Caco-2 (cell line): Measurements from ENCODE around the gene HINT3. TPM values are rescaled to one million over a fixed set of nuclear protein-coding genes. Genes with fewer than 3 reads are reported as not detected.

Experiments
- BruUV-seq: library from RNA; stranded (reverse); fragments of 400-500 nt; replicated peaks from 2 replicates; lab custom pipeline; 2021; lab: Mats Ljungman, UMichigan
- CTCF ChIA-PET: fragments of 300-600 bp; sonication (Branson Sonifier 250); formaldehyde crosslinking; loops from one replicate; lab custom pipeline; 2022; ENCODE audit warnings: antibody characterized with exemption; lab: Charles Lee
- POLR2A ChIA-PET: fragments of 300-600 bp; sonication (Branson Sonifier 250); formaldehyde crosslinking; loops from one replicate; lab custom pipeline; 2022; ENCODE audit warnings: antibody characterized with exemption; lab: Charles Lee
- DNase-seq, 2 experiments: peaks; one replicate each; pipeline versions ENCODE4 v3.0.0 to v3.0.0-alpha.2; 2020 to 2022
- H3K27me3 ChIP-seq: replicated peaks from 2 replicates; pipeline ENCODE4 v1.6.0; 2011; ENCODE audit warnings: low read length; ENCODE audit not compliant: control insufficient read depth, insufficient read depth
- H3K36me3 ChIP-seq: 2 replicates; pipeline ENCODE4 v1.5.1; 2011; ENCODE audit warnings: low read length; ENCODE audit not compliant: control insufficient read depth, insufficient read depth
- H3K4me1 ChIP-seq: fragments of 250-450 bp; sonication (Bioruptor Pico); 2 replicates; pipeline ENCODE4 v1.5.1; 2020; ENCODE audit warnings: mild to moderate bottlenecking
- H3K4me3 ChIP-seq: 2 replicates; pipeline ENCODE4 v1.5.1; 2011; ENCODE audit warnings: low read depth, mild to moderate bottlenecking, control low read depth, low read length
- H3K9me3 ChIP-seq: fragments of 250-450 bp; sonication (Bioruptor Pico); 2 replicates; pipeline ENCODE4 v1.5.1; 2020; ENCODE audit warnings: mild to moderate bottlenecking, moderate library complexity
- H3K27ac Mint-ChIP-seq: one replicate; pipeline ENCODE4 v1.8.0; 2022; ENCODE audit warnings: mixed read lengths; ENCODE audit not compliant: unreplicated experiment
- H3K27me3 Mint-ChIP-seq: one replicate; pipeline ENCODE4 v1.8.0; 2022; ENCODE audit warnings: mixed read lengths; ENCODE audit not compliant: insufficient read depth, unreplicated experiment
- H3K36me3 Mint-ChIP-seq: one replicate; pipeline ENCODE4 v1.8.0; 2022; ENCODE audit warnings: mild to moderate bottlenecking, mixed read lengths; ENCODE audit not compliant: insufficient read depth, unreplicated experiment
- H3K4me1 Mint-ChIP-seq: one replicate; pipeline ENCODE4 v1.8.0; 2022; ENCODE audit warnings: low read depth, mixed read lengths; ENCODE audit not compliant: unreplicated experiment
- H3K4me3 Mint-ChIP-seq: one replicate; pipeline ENCODE4 v1.8.0; 2022; ENCODE audit warnings: mild to moderate bottlenecking, moderate library complexity, mixed read lengths; ENCODE audit not compliant: unreplicated experiment
- H3K9me3 Mint-ChIP-seq: one replicate; pipeline ENCODE4 v1.8.0; 2022; ENCODE audit warnings: mixed read lengths; ENCODE audit not compliant: unreplicated experiment
- intact Hi-C: fragments of 100-400 bp; cut with micrococcal nuclease; formaldehyde crosslinking; loops from one replicate; pipeline ENCODE4 v1.10.0; 2022; ENCODE audit not compliant: unreplicated experiment
- total RNA-seq: library from RNA; stranded (reverse); gene quantifications from 2 replicates; pipeline ENCODE4 v1.2.3, GENCODE V29; 2022
- TF ChIP-seq, protein P1 (sequence below), 2 experiments: fragments of 200-600 bp in 1 of 2; IDR thresholded peaks; 1 replicate in 1 of 2; 2 replicates in 1 of 2; pipeline versions ENCODE4 v1.5.1 to v1.8.0; 2011 to 2022; ENCODE audit warnings: antibody characterized with exemption in 1 of 2, control low read depth in 1 of 2, inconsistent platforms in 1 of 2, low read depth in 1 of 2, low read length in 1 of 2, mild to moderate bottlenecking in 1 of 2, moderate library complexity in 1 of 2; ENCODE audit not compliant: insufficient read depth in 1 of 2, severe bottlenecking in 1 of 2, unreplicated experiment in 1 of 2

Gene HINT3
- total RNA-seq, 1 experiment from 2014 or later, result 24.6 TPM

DNA sequence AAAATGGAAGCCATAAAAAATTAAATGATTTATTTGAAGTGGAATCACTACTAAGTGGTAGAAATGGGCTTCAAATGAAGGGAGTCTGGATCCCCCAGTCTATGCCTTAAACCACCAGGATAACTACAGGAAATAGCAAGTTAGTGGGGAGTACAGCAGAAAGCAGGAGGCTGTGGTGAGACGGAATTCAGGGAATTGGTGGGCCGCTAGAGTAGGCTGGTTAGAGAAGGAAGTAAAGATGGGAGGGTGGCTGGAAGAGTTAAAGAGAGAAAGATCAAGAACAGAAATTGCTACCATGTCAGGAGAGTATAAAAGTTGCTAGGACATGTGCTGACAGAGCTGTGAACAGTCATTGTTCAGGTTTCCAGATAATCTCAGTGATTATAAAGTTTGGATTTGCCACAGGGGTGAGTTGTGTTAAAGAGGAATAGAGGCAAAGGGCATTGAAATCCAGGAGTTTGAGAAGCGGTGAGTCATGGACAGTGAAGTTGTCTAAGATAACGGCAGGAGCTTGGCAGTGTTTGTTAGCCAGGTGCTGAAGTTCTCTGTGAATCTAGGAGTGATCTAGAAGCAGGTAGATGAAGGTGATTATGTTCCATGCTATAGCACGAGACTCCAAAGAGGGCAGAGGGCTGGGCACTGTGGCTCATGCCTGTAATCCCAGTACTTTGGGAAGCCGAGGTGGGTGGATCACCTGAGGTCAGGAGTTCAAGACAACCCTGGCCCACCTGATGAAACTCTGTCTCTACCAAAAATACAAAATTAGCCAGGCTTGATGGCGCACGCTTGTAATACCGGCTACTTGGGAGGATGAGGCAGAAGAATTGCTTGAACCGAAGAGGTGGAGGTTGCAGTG, 13.7 kb upstream of the HINT3 start:
- Mint-ChIP-seq H3K4me3 (peak overlapping the region; percentile 27), H3K27me3 (no peaks in the 10 kb centered on the region), H3K9me3 (no peaks in the 10 kb centered on the region), H3K27ac (peak overlapping the region; percentile 55), H3K36me3 (no peaks in the 10 kb centered on the region), H3K4me1 (peaks cover 50% of the 10 kb centered on the region)
- Histone ChIP-seq H3K36me3 (no peaks in the 10 kb centered on the region), H3K4me1 (peaks cover 92% of the 10 kb centered on the region), H3K4me3 (no peak overlapping the region), H3K27me3 (no peaks in the 10 kb centered on the region), H3K9me3 (no peaks in the 10 kb centered on the region)
- DNase-seq, result peak; percentile 37 to 59
- intact Hi-C loops, result no loop called here
- TF ChIP-seq, protein P1, sequence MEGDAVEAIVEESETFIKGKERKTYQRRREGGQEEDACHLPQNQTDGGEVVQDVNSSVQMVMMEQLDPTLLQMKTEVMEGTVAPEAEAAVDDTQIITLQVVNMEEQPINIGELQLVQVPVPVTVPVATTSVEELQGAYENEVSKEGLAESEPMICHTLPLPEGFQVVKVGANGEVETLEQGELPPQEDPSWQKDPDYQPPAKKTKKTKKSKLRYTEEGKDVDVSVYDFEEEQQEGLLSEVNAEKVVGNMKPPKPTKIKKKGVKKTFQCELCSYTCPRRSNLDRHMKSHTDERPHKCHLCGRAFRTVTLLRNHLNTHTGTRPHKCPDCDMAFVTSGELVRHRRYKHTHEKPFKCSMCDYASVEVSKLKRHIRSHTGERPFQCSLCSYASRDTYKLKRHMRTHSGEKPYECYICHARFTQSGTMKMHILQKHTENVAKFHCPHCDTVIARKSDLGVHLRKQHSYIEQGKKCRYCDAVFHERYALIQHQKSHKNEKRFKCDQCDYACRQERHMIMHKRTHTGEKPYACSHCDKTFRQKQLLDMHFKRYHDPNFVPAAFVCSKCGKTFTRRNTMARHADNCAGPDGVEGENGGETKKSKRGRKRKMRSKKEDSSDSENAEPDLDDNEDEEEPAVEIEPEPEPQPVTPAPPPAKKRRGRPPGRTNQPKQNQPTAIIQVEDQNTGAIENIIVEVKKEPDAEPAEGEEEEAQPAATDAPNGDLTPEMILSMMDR (IDR thresholded peaks at IDR 0.05; ENCODE audit: insufficient read depth in 1 of 2, low read depth in 1 of 2, low read length in 1 of 2, severe bottlenecking in 1 of 2, unreplicated experiment in 1 of 2), result no peak
- no TSS peak for BruUV-seq
- POLR2A ChIA-PET, result interaction anchor here (0.5 kb wide), 1 partner anchor 24 kb away, joined by 5 read pairs; no protein-coding TSS in a partner anchor
- CTCF ChIA-PET, result interaction anchor here (2.0 kb wide), 2 partner anchors 13 to 43 kb away, joined by 7 to 13 read pairs; partner anchors contain the start of gene HINT3

DNA sequence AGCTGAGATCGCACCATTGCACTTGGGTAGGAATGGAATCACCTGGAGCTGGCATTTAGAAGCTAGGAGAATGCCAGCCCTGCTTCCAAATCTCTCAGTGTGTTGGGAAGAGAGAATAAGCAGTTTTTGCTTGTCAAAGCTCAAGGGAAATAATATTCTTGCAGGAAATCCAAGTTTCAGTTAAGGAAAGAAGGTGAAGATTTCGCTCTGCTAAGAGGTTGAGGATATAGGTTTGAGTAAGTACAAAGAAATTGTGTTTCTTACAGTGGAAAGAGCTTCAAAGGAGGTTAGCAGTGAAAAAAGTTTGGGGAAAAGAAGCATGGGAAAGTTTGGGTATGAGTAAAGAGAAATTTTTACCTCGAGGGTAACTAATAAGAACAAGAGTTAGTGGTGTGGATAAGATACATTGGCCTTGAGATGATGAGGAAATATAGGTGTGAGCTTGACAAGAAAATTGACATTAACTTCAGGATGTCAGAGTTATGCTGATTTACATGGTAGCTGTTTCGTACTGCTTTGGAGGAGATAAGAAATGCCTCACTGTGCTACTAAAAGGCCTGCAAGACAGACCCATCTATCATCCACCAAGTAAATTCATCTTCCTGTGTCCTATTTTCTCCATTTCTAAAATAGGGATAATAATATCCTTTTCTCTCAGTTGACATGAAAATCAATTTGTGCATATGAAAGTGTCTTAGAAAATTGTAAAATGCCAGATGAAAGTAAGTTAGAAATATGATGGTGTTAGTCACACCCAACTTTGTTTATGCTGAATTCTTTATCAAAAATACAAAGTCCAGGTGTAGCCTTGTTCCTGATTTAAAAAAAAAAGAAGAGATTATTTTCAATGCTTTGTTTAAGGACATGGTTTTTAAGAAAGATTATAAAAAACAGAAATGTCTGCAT, 12.8 kb upstream of the HINT3 start:
- Histone ChIP-seq H3K27me3 (no peaks in the 10 kb centered on the region), H3K4me3 (no peak overlapping the region), H3K4me1 (peaks cover 98% of the 10 kb centered on the region), H3K36me3 (no peaks in the 10 kb centered on the region), H3K9me3 (no peaks in the 10 kb centered on the region)
- Mint-ChIP-seq H3K36me3 (no peaks in the 10 kb centered on the region), H3K27me3 (no peaks in the 10 kb centered on the region), H3K9me3 (no peaks in the 10 kb centered on the region), H3K4me1 (peaks cover 57% of the 10 kb centered on the region), H3K4me3 (peak overlapping the region; percentile 27), H3K27ac (peak overlapping the region; percentile 55)
- CTCF ChIA-PET, result interaction anchor here (2.0 to 3.0 kb wide), 3 partner anchors 13 to 44 kb away, joined by 7 to 30 read pairs (median 13); partner anchors contain the start of gene HINT3
- intact Hi-C loops, result no loop called here
- POLR2A ChIA-PET, result interaction anchor here (0.5 kb wide), 1 partner anchor 25 kb away, joined by 5 read pairs; no protein-coding TSS in a partner anchor
- TF ChIP-seq, protein P1 (IDR thresholded peaks at IDR 0.05; ENCODE audit: insufficient read depth in 1 of 2, low read depth in 1 of 2, low read length in 1 of 2, severe bottlenecking in 1 of 2, unreplicated experiment in 1 of 2), result no peak
- DNase-seq, result no peak
- no TSS peak for BruUV-seq

DNA sequence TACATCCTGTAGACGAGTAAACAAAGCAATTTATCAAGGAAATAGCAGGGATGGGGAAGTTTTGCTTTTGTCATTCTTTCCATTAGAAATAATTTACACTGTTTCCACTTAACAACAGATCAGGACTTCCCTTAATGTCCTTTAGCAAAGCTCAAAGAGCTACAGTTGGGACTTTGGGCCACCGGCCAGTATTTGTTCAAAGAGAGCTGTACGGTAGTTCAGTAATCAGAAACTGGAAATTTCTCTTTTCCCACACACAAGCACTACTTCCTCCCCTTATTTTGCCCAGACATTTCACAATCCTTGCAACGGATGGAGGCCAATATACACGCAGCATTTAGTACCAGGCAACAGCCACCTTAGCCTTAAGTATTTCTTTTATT, 12.1 kb upstream of the HINT3 start:
- ChIA-PET POLR2A (interaction anchor here (0.6 kb wide), 1 partner anchor 145 kb away, joined by 6 read pairs; no protein-coding TSS in a partner anchor), CTCF (interaction anchor here (1.0 to 3.0 kb wide), 3 partner anchors 12 to 45 kb away, joined by 4 to 30 read pairs (median 7); partner anchors contain the start of gene HINT3)
- H3K9me3 ChIP-seq, result no peaks in the 10 kb centered on the region
- H3K27me3 ChIP-seq, result no peaks in the 10 kb centered on the region
- Mint-ChIP-seq H3K27ac (no peak overlapping the region), H3K4me3 (peak overlapping the region; percentile 27), H3K27me3 (no peaks in the 10 kb centered on the region), H3K36me3 (no peaks in the 10 kb centered on the region), H3K4me1 (peaks cover 52% of the 10 kb centered on the region), H3K9me3 (no peaks in the 10 kb centered on the region)
- H3K4me3 ChIP-seq, result no peak overlapping the region
- TF ChIP-seq, protein P1 (IDR thresholded peaks at IDR 0.05; ENCODE audit: insufficient read depth in 1 of 2, low read depth in 1 of 2, low read length in 1 of 2, severe bottlenecking in 1 of 2, unreplicated experiment in 1 of 2), result no peak
- intact Hi-C loops, result no loop called here
- peak in 1 of 2 experiments; percentile 46 for DNase-seq
- H3K36me3 ChIP-seq, result no peaks in the 10 kb centered on the region
- BruUV-seq, result no TSS peak
- H3K4me1 ChIP-seq, result peaks cover 98% of the 10 kb centered on the region
